ENCODE measurements around the gene SFSWAP. TPM values are rescaled to one million over a fixed set of nuclear protein-coding genes. Genes with fewer than 3 reads are reported as not detected.

Gene SFSWAP
- total RNA-seq, 4 donors from 2014 or later: 49.8 to 88.8 (median 71.3) TPM

GRCh38 chr12:131824450-131824849 is 113.6 kb downstream of the SFSWAP start:
- no peak for DNase-seq (ENCODE audit: low spot score in 2 of 2)
- TF ChIP-seq CTCF (IDR thresholded peaks at IDR 0.05) (no peak), POLR2A (IDR thresholded peaks at IDR 0.05) (no peak), EP300 (IDR thresholded peaks at IDR 0.05) (no peak)
- H3K4me3 ChIP-seq: no peak overlapping the region
- H3K9me3 ChIP-seq: no peaks in the 10 kb centered on the region
- peaks cover 0 to 26% (median 7%) of the 10 kb centered on the region in 4 donors for H3K4me1 ChIP-seq
- no peak overlapping the region for H3K27ac ChIP-seq
- H3K27me3 ChIP-seq: peaks cover 0 to 7% of the 10 kb centered on the region in 2 donors
- 91 to 92% methylated on average over 4 to 6 of the region's 6 CpGs for WGBS, 2 donors
- H3K36me3 ChIP-seq: no peaks in the 10 kb centered on the region

GRCh38 chr12:131825146-131825892 is 114.4 kb downstream of the SFSWAP start:
- Histone ChIP-seq H3K27me3 (peaks cover 0 to 15% of the 10 kb centered on the region in 2 donors), H3K36me3 (no peaks in the 10 kb centered on the region), H3K9me3 (no peaks in the 10 kb centered on the region), H3K4me1 (peaks cover 0 to 35% (median 13%) of the 10 kb centered on the region in 4 donors), H3K4me3 (no peak overlapping the region), H3K27ac (peak overlapping the region in 2 of 4 donors; percentile 2 to 54)
- DNase-seq (ENCODE audit: low spot score in 2 of 2): no peak
- 49 to 55% methylated on average over 18 of the region's 18 CpGs for WGBS, 2 donors
- TF ChIP-seq CTCF (IDR thresholded peaks at IDR 0.05) (no peak), POLR2A (IDR thresholded peaks at IDR 0.05) (no peak), EP300 (IDR thresholded peaks at IDR 0.05) (no peak)

GRCh38 chr12:131826097-131826928 is 115.4 kb downstream of the SFSWAP start:
- Histone ChIP-seq H3K36me3 (no peaks in the 10 kb centered on the region), H3K27me3 (peaks cover 0 to 15% of the 10 kb centered on the region in 2 donors), H3K9me3 (no peaks in the 10 kb centered on the region), H3K4me3 (no peak overlapping the region), H3K4me1 (peaks cover 0 to 45% (median 15%) of the 10 kb centered on the region in 4 donors), H3K27ac (no peak overlapping the region)
- 70 to 74% methylated on average over 23 of the region's 23 CpGs for WGBS, 2 donors
- no peak for DNase-seq (ENCODE audit: low spot score in 2 of 2)
- TF ChIP-seq EP300 (IDR thresholded peaks at IDR 0.05) (no peak), POLR2A (IDR thresholded peaks at IDR 0.05) (no peak), CTCF (IDR thresholded peaks at IDR 0.05) (no peak)

GRCh38 chr12:131827961-131828534 is 117.2 kb downstream of the SFSWAP start, which contains the start of gene MMP17:
Gene MMP17, plus strand, starts transcription at chr12:131828393. Its CDS starts 102 bp downstream, at chr12:131828495.
- peak; percentile 43 to 46 for DNase-seq (ENCODE audit: low spot score in 2 of 2)
- Histone ChIP-seq H3K9me3 (no peaks in the 10 kb centered on the region), H3K27me3 (peaks cover 0 to 23% of the 10 kb centered on the region in 2 donors), H3K4me3 (peak within 1 kb of the TSS; percentile 38 to 78 (median 58)), H3K27ac (peak within 1 kb of the TSS in 3 of 4 donors; percentile 71 to 88 (median 76)), H3K36me3 (no peaks in the 10 kb centered on the region), H3K4me1 (peaks cover 0 to 57% (median 15%) of the 10 kb centered on the region in 4 donors)
- TF ChIP-seq CTCF (IDR thresholded peaks at IDR 0.05) (peak in 3 of 5 experiments; percentile 2 to 34 (median 28)), POLR2A (IDR thresholded peaks at IDR 0.05) (peak; percentile 26 to 58), EP300 (IDR thresholded peaks at IDR 0.05) (peak in 1 of 2 donors; percentile 26)
- WGBS, 2 donors: 0% methylated on average over 21 to 27 of the region's 86 CpGs

Data from tibial nerve (tissue), 4 donors.